ENCODE measurements around the gene SPHKAP.
"Not testable (repeated sequence)": the region's sequence is repeated elsewhere in the genome, so short reads cannot be mapped to it uniquely, and the experiment has no call there.

Gene SPHKAP

GRCh38 chr2:228102949-228103348, 78.5 kb downstream of the SPHKAP start:
- Histone ChIP-seq H3K4me3 (ENCODE audit: low read length) (no peak overlapping the region), H3K9me3 (ENCODE audit: insufficient read depth, low read depth, low read length) (peaks cover 2% of the 10 kb centered on the region; the same call in 1 of the 2 replicates), H3K27ac (ENCODE audit: low read depth, low read length) (no peak overlapping the region), H3K4me1 (ENCODE audit: insufficient read depth, low read length) (no peaks in the 10 kb centered on the region), H3K36me3 (ENCODE audit: insufficient read depth, low read length) (no peaks in the 10 kb centered on the region), H3K9ac (ENCODE audit: low read depth, low read length) (no peak overlapping the region), H3K27me3 (ENCODE audit: insufficient read depth, low read length) (no peaks in the 10 kb centered on the region)
- WGBS: 97% methylated on average over 4 of the region's 4 CpGs

- Histone ChIP-seq H3K36me3 (ENCODE audit: insufficient read depth, low read length) (no peaks in the 10 kb centered on the region), H3K27ac (ENCODE audit: low read depth, low read length) (no peak overlapping the region), H3K27me3 (ENCODE audit: insufficient read depth, low read length) (no peaks in the 10 kb centered on the region), H3K4me1 (ENCODE audit: insufficient read depth, low read length) (no peaks in the 10 kb centered on the region), H3K4me3 (ENCODE audit: low read length) (no peak overlapping the region), H3K9me3 (ENCODE audit: insufficient read depth, low read depth, low read length) (peaks cover 23% of the 10 kb centered on the region), H3K9ac (ENCODE audit: low read depth, low read length) (no peak overlapping the region)
- WGBS: 95% methylated on average over 6 of the region's 6 CpGs
Observed at GRCh38 chr2:228094377-228094921, 87.0 kb downstream of the SPHKAP start.

- Histone ChIP-seq H3K9ac (ENCODE audit: low read depth, low read length) (no peak overlapping the region), H3K4me3 (ENCODE audit: low read length) (no peak overlapping the region), H3K27me3 (ENCODE audit: insufficient read depth, low read length) (no peaks in the 10 kb centered on the region), H3K4me1 (ENCODE audit: insufficient read depth, low read length) (no peaks in the 10 kb centered on the region), H3K27ac (ENCODE audit: low read depth, low read length) (no peak overlapping the region), H3K9me3 (ENCODE audit: insufficient read depth, low read depth, low read length) (peaks cover 28% of the 10 kb centered on the region), H3K36me3 (ENCODE audit: insufficient read depth, low read length) (no peaks in the 10 kb centered on the region)
- 100% methylated on average over 4 of the region's 9 CpGs for WGBS
Observed at GRCh38 chr2:228092056-228092455, 89.4 kb downstream of the SPHKAP start.

- Histone ChIP-seq H3K36me3 (ENCODE audit: insufficient read depth, low read length) (no peaks in the 10 kb centered on the region), H3K27ac (ENCODE audit: low read depth, low read length) (no peak overlapping the region), H3K9ac (ENCODE audit: low read depth, low read length) (no peak overlapping the region), H3K9me3 (ENCODE audit: insufficient read depth, low read depth, low read length) (peaks cover 27% of the 10 kb centered on the region), H3K4me1 (ENCODE audit: insufficient read depth, low read length) (no peaks in the 10 kb centered on the region), H3K4me3 (ENCODE audit: low read length) (no peak overlapping the region), H3K27me3 (ENCODE audit: insufficient read depth, low read length) (no peaks in the 10 kb centered on the region)
- WGBS: 96% methylated on average over 4 of the region's 4 CpGs
Observed at GRCh38 chr2:228086561-228086960, 94.9 kb downstream of the SPHKAP start.

GRCh38 chr2:228084717-228085116, 96.8 kb downstream of the SPHKAP start:
- Histone ChIP-seq H3K27ac (ENCODE audit: low read depth, low read length) (no peak overlapping the region), H3K27me3 (ENCODE audit: insufficient read depth, low read length) (no peaks in the 10 kb centered on the region), H3K36me3 (ENCODE audit: insufficient read depth, low read length) (no peaks in the 10 kb centered on the region), H3K9ac (ENCODE audit: low read depth, low read length) (no peak overlapping the region), H3K9me3 (ENCODE audit: insufficient read depth, low read depth, low read length) (peaks cover 10% of the 10 kb centered on the region; the same call in 1 of the 2 replicates), H3K4me3 (ENCODE audit: low read length) (no peak overlapping the region), H3K4me1 (ENCODE audit: insufficient read depth, low read length) (no peaks in the 10 kb centered on the region)
- 42% methylated on average over 2 of the region's 2 CpGs for WGBS

GRCh38 chr2:228083131-228083530, 98.4 kb downstream of the SPHKAP start:
- Histone ChIP-seq H3K4me1 (ENCODE audit: insufficient read depth, low read length) (no peaks in the 10 kb centered on the region), H3K9ac (ENCODE audit: low read depth, low read length) (no peak overlapping the region), H3K27me3 (ENCODE audit: insufficient read depth, low read length) (no peaks in the 10 kb centered on the region), H3K27ac (ENCODE audit: low read depth, low read length) (no peak overlapping the region), H3K9me3 (ENCODE audit: insufficient read depth, low read depth, low read length) (no peaks in the 10 kb centered on the region), H3K4me3 (ENCODE audit: low read length) (no peak overlapping the region), H3K36me3 (ENCODE audit: insufficient read depth, low read length) (no peaks in the 10 kb centered on the region)
- 100% methylated on average over 2 of the region's 2 CpGs for WGBS

GRCh38 chr2:228082571-228082970, 98.9 kb downstream of the SPHKAP start:
- Histone ChIP-seq H3K27ac (ENCODE audit: low read depth, low read length) (no peak overlapping the region), H3K36me3 (ENCODE audit: insufficient read depth, low read length) (no peaks in the 10 kb centered on the region), H3K27me3 (ENCODE audit: insufficient read depth, low read length) (no peaks in the 10 kb centered on the region), H3K9me3 (ENCODE audit: insufficient read depth, low read depth, low read length) (no peaks in the 10 kb centered on the region), H3K9ac (ENCODE audit: low read depth, low read length) (no peak overlapping the region), H3K4me1 (ENCODE audit: insufficient read depth, low read length) (no peaks in the 10 kb centered on the region), H3K4me3 (ENCODE audit: low read length) (no peak overlapping the region)
- 99% methylated on average over 3 of the region's 3 CpGs for WGBS

- H3K36me3 ChIP-seq (ENCODE audit: insufficient read depth, low read length): no peaks in the 10 kb centered on the region
- H3K27ac ChIP-seq (ENCODE audit: low read depth, low read length): no peak overlapping the region
- H3K4me1 ChIP-seq (ENCODE audit: insufficient read depth, low read length): no peaks in the 10 kb centered on the region
- no peaks in the 10 kb centered on the region for H3K9me3 ChIP-seq (ENCODE audit: insufficient read depth, low read depth, low read length)
- H3K27me3 ChIP-seq (ENCODE audit: insufficient read depth, low read length): no peaks in the 10 kb centered on the region
- WGBS: 95% methylated on average over 3 of the region's 3 CpGs
- H3K4me3 ChIP-seq (ENCODE audit: low read length): no peak overlapping the region
- no peak overlapping the region for H3K9ac ChIP-seq (ENCODE audit: low read depth, low read length)
Observed at GRCh38 chr2:228079194-228079593, 102.3 kb downstream of the SPHKAP start.

GRCh38 chr2:228076695-228077094, 104.8 kb downstream of the SPHKAP start:
- 64% methylated on average over 1 of the region's 1 CpG for WGBS
- H3K27me3 ChIP-seq (ENCODE audit: insufficient read depth, low read length); H3K36me3 ChIP-seq (ENCODE audit: insufficient read depth, low read length); H3K9me3 ChIP-seq (ENCODE audit: insufficient read depth, low read depth, low read length); H3K4me3 ChIP-seq (ENCODE audit: low read length); H3K9ac ChIP-seq (ENCODE audit: low read depth, low read length); H3K4me1 ChIP-seq (ENCODE audit: insufficient read depth, low read length); H3K27ac ChIP-seq (ENCODE audit: low read depth, low read length): not testable (repeated sequence)

GRCh38 chr2:228072669-228073068, 108.8 kb downstream of the SPHKAP start:
- Histone ChIP-seq H3K9ac (ENCODE audit: low read depth, low read length) (no peak overlapping the region), H3K27me3 (ENCODE audit: insufficient read depth, low read length) (no peaks in the 10 kb centered on the region)
- 95% methylated on average over 3 of the region's 3 CpGs for WGBS

GRCh38 chr2:228067309-228067708, 114.2 kb downstream of the SPHKAP start:
- WGBS: 100% methylated on average over 1 of the region's 1 CpG
- Histone ChIP-seq H3K36me3 (ENCODE audit: insufficient read depth, low read length) (no peaks in the 10 kb centered on the region), H3K9me3 (ENCODE audit: insufficient read depth, low read depth, low read length) (no peaks in the 10 kb centered on the region), H3K4me3 (ENCODE audit: low read length) (no peak overlapping the region), H3K4me1 (ENCODE audit: insufficient read depth, low read length) (no peaks in the 10 kb centered on the region), H3K9ac (ENCODE audit: low read depth, low read length) (no peak overlapping the region), H3K27me3 (ENCODE audit: insufficient read depth, low read length) (no peaks in the 10 kb centered on the region), H3K27ac (ENCODE audit: low read depth, low read length) (no peak overlapping the region)

More at GRCh38 chr2:228072669-228073068, 108.8 kb downstream of the SPHKAP start:
- no peaks in the 10 kb centered on the region for H3K36me3 ChIP-seq (ENCODE audit: insufficient read depth, low read length)
- H3K27ac ChIP-seq (ENCODE audit: low read depth, low read length): no peak overlapping the region
- H3K9me3 ChIP-seq (ENCODE audit: insufficient read depth, low read depth, low read length): no peaks in the 10 kb centered on the region
- H3K4me3 ChIP-seq (ENCODE audit: low read length): no peak overlapping the region
- H3K4me1 ChIP-seq (ENCODE audit: insufficient read depth, low read length): no peaks in the 10 kb centered on the region

Measured in HUES64 (cell line).